Measurements from ENCODE around the gene LCE1E. TPM values are rescaled to one million over a fixed set of nuclear protein-coding genes. Genes with fewer than 3 reads are reported as not detected.
A peak's percentile ranks its signal among the peaks of the same experiment; 100 is the strongest.

The LCE1E gene
- total RNA-seq, 1 experiment from 2014 or later = not detected

DNA sequence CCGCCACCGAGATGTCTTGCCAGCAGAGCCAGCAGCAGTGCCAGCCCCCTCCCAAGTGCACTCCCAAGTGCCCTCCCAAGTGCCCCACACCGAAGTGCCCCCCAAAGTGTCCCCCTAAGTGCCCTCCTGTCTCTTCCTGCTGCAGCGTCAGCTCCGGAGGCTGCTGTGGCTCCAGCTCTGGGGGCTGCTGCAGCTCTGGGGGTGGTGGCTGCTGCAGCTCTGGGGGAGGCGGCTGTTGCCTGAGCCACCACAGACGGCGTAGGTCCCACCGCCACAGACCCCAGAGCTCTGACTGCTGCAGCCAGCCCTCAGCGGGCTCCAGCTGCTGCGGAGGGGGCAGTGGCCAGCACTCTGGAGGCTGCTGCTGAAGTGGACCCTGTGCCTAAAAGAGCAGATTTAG, 9.7 kb upstream of the LCE1E start (continued):
- TF ChIP-seq, protein P1, sequence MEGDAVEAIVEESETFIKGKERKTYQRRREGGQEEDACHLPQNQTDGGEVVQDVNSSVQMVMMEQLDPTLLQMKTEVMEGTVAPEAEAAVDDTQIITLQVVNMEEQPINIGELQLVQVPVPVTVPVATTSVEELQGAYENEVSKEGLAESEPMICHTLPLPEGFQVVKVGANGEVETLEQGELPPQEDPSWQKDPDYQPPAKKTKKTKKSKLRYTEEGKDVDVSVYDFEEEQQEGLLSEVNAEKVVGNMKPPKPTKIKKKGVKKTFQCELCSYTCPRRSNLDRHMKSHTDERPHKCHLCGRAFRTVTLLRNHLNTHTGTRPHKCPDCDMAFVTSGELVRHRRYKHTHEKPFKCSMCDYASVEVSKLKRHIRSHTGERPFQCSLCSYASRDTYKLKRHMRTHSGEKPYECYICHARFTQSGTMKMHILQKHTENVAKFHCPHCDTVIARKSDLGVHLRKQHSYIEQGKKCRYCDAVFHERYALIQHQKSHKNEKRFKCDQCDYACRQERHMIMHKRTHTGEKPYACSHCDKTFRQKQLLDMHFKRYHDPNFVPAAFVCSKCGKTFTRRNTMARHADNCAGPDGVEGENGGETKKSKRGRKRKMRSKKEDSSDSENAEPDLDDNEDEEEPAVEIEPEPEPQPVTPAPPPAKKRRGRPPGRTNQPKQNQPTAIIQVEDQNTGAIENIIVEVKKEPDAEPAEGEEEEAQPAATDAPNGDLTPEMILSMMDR (IDR thresholded peaks at IDR 0.05 in 2 of 3, conservative IDR thresholded peaks at IDR 0.05 in 1 of 3; ENCODE audit: borderline replicate concordance in 1 of 3, insufficient read depth in 1 of 3, low read depth in 2 of 3, low read length in 2 of 3) = no peak
- TF ChIP-seq, protein P2, sequence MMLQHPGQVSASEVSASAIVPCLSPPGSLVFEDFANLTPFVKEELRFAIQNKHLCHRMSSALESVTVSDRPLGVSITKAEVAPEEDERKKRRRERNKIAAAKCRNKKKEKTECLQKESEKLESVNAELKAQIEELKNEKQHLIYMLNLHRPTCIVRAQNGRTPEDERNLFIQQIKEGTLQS (IDR thresholded peaks at IDR 0.05) = no peak
- TF ChIP-seq CEBPB (IDR thresholded peaks at IDR 0.05; ENCODE audit: low read depth) = no peak
- no peak for TF ChIP-seq EGR1 (IDR thresholded peaks at IDR 0.05; ENCODE audit: low read depth)
- no peak for TF ChIP-seq JUND (IDR thresholded peaks at IDR 0.05)
- TF ChIP-seq, protein P3, sequence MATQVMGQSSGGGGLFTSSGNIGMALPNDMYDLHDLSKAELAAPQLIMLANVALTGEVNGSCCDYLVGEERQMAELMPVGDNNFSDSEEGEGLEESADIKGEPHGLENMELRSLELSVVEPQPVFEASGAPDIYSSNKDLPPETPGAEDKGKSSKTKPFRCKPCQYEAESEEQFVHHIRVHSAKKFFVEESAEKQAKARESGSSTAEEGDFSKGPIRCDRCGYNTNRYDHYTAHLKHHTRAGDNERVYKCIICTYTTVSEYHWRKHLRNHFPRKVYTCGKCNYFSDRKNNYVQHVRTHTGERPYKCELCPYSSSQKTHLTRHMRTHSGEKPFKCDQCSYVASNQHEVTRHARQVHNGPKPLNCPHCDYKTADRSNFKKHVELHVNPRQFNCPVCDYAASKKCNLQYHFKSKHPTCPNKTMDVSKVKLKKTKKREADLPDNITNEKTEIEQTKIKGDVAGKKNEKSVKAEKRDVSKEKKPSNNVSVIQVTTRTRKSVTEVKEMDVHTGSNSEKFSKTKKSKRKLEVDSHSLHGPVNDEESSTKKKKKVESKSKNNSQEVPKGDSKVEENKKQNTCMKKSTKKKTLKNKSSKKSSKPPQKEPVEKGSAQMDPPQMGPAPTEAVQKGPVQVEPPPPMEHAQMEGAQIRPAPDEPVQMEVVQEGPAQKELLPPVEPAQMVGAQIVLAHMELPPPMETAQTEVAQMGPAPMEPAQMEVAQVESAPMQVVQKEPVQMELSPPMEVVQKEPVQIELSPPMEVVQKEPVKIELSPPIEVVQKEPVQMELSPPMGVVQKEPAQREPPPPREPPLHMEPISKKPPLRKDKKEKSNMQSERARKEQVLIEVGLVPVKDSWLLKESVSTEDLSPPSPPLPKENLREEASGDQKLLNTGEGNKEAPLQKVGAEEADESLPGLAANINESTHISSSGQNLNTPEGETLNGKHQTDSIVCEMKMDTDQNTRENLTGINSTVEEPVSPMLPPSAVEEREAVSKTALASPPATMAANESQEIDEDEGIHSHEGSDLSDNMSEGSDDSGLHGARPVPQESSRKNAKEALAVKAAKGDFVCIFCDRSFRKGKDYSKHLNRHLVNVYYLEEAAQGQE (IDR thresholded peaks at IDR 0.05; ENCODE audit: low read depth) = no peak
- no peak for TF ChIP-seq ZNF274 (IDR thresholded peaks at IDR 0.05; ENCODE audit: low read depth, low read length)

DNA sequence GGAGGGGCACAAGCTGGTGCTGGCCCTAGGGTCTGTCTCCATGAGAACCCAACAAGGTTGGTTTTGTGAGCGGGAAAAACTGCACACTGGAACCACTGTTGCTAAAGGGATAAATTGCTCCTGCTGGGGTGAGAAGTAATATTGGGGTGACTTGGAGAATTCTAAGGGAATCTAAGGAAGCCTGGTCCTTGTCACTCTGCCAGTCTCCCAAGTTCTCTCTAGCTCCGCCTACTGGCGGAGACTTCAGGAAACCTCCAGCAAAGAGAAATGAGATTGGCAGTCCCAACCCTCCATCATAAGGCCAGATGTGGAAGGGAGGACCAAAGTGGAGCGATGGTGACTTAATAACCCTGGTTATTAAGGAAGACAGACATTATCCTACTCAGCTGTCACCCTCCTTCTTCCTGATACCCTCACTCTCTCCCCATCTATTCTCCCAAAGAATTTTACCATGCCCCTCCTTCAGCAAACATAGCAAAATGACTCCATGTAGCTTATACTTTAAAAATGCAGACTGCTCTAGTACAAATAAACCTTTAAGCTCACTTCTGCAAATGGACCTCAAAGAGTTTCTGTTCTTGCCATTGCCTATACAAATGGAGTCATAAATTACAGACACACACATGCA, 8.4 kb upstream of the LCE1E start:
- Histone ChIP-seq H3K4me1 (ENCODE audit: control insufficient read depth in 1 of 2, insufficient read depth in 2 of 2, low read length in 2 of 2) (no peaks in the 10 kb centered on the region), H3K9ac (ENCODE audit: low read length) (no peak overlapping the region), H4K20me1 (ENCODE audit: insufficient read depth) (no peaks in the 10 kb centered on the region), H3K36me3 (ENCODE audit: control insufficient read depth in 1 of 2, insufficient read depth in 2 of 2, low read length in 2 of 2) (no peaks in the 10 kb centered on the region), H3K9me3 (ENCODE audit: control insufficient read depth in 1 of 2, insufficient read depth in 1 of 2, low read depth in 1 of 2, low read length in 2 of 2) (no peaks in the 10 kb centered on the region), H3K27me3 (ENCODE audit: insufficient read depth, low read length) (no peaks in the 10 kb centered on the region), H3K27ac (ENCODE audit: low read depth, low read length) (no peak overlapping the region), H3K4me2 (ENCODE audit: low read length) (no peak overlapping the region), H3K9me2 (ENCODE audit: insufficient read depth) (no peaks in the 10 kb centered on the region), H3K79me2 (ENCODE audit: insufficient read depth, low read length) (no peaks in the 10 kb centered on the region), H3K4me3 (replicated peaks in 1 of 2; ENCODE audit: low read depth in 1 of 2, low read length in 2 of 2) (no peak overlapping the region), H2AFZ (ENCODE audit: low read depth, low read length, poor library complexity, severe bottlenecking) (no peak overlapping the region)
- ChIA-PET POLR2A (no interaction called here), CTCF (interaction anchor here (1.0 to 1.5 kb wide), 4 partner anchors 9 to 93 kb away, joined by 3 to 6 read pairs (median 4); partner anchors contain the start of gene LCE1E), RAD21 (ENCODE audit: low non-redundant PET in 1 of 2, low total read pairs in 2 of 2, uncharacterized antibody in 2 of 2, unreplicated experiment in 2 of 2) (no interaction called here)
- intact Hi-C loops (cut with micrococcal nuclease) = no loop called here
- DNase-seq (ENCODE audit: low read depth, low spot score) (peak; percentile 28), ATAC-seq (peak; percentile 79)
- no TSS peak for BruUV-seq (replicated peaks)
- TF ChIP-seq, protein P1 (IDR thresholded peaks at IDR 0.05 in 2 of 3, conservative IDR thresholded peaks at IDR 0.05 in 1 of 3; ENCODE audit: borderline replicate concordance in 1 of 3, insufficient read depth in 1 of 3, low read depth in 2 of 3, low read length in 2 of 3) = peak in 2 of 3 experiments; percentile 68 to 77; a peak in 4 of 6 replicates
- no peak for TF ChIP-seq EGR1 (IDR thresholded peaks at IDR 0.05; ENCODE audit: low read depth)
- TF ChIP-seq, protein P4, sequence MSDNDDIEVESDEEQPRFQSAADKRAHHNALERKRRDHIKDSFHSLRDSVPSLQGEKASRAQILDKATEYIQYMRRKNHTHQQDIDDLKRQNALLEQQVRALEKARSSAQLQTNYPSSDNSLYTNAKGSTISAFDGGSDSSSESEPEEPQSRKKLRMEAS (IDR thresholded peaks at IDR 0.05) = no peak

Measured in HCT116 (cell line).